ENCODE results near the gene RNF220. TPM values are rescaled to one million over a fixed set of nuclear protein-coding genes. Genes with fewer than 3 reads are reported as not detected.
A peak's percentile ranks its signal among the peaks of the same experiment; 100 is the strongest.

RNF220 gene
- total and polyA plus RNA-seq, 9 of the 15 experiments (the other 6 are each of a cell fraction or from before 2014, with no cell fraction given) = 5.1 to 117 (median 66.9) TPM

GRCh38 chr1:44531785-44532566 lies 126.9 kb downstream of the RNF220 start (continued):
- TF ChIP-seq ZBTB26 (CRISPR knock-in tag; IDR thresholded peaks at IDR 0.05) (no peak), BMI1 (IDR thresholded peaks at IDR 0.05; ENCODE audit: low read length) (no peak), E2F8 (IDR thresholded peaks at IDR 0.05; ENCODE audit: low read depth, partially characterized antibody) (peak; percentile 64), PBX2 (CRISPR knock-in tag; IDR thresholded peaks at IDR 0.05; ENCODE audit: low read depth) (no peak), PBX2 (tag; conservative IDR thresholded peaks at IDR 0.05; ENCODE audit: low read depth) (peak; percentile 92), ZFP1 (CRISPR knock-in tag; IDR thresholded peaks at IDR 0.05) (no peak), ZKSCAN3 (CRISPR knock-in tag; IDR thresholded peaks at IDR 0.05) (no peak), ZNF436 (CRISPR knock-in tag; IDR thresholded peaks at IDR 0.05) (no peak), ZNF778 (CRISPR knock-in tag; IDR thresholded peaks at IDR 0.05) (no peak), ZNF449 (CRISPR knock-in tag; IDR thresholded peaks at IDR 0.05) (0 out of 2 replicates have a peak, but pooled peaks have one; percentile 8), AFF1 (IDR thresholded peaks at IDR 0.05; ENCODE audit: low read depth in 1 of 2, partially characterized antibody in 2 of 2) (peak; percentile 42), USF1 (CRISPR knock-in tag; IDR thresholded peaks at IDR 0.05) (peak; percentile 56; the same call in 1 of the 2 replicates), CEBPB (tag; IDR thresholded peaks at IDR 0.05) (no peak)

All from K562 (cell line).